HG03097 (cell line): ENCODE measurements around the gene SBF2.
"Not testable (repeated sequence)": the region's sequence is repeated elsewhere in the genome, so short reads cannot be mapped to it uniquely, and the experiment has no call there.

Experiments used
- ATAC-seq: cut with Tn5 transposase; IDR thresholded peaks from one replicate; pipeline ENCODE4 v1.9.1; 2021; ENCODE audit not compliant: unreplicated experiment, low FRiP score

SBF2 gene

DNA sequence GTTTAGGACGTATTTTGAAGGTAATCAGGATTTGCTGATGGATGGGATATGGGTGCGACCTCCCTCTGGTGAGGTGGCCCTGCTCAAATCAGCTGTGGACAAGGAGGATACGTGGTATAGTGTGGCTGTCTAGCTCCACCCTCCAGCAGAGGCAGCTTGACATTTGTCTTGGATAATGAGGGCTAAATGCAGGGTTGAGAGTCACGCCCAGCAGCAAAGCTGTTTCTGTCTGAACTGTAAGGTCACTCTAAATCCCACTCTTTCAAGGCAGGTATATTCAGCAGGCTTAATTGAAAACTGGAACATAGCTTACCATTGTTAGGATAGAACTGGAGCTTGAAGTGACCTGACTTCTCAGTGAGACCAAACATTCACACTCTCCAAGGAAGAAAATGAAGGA lies 531.5 kb downstream of the SBF2 start:
- ATAC-seq = no peak

- no peak for ATAC-seq
Observed at GRCh38 chr11:9761441-9761945, 532.5 kb downstream of the SBF2 start.

DNA sequence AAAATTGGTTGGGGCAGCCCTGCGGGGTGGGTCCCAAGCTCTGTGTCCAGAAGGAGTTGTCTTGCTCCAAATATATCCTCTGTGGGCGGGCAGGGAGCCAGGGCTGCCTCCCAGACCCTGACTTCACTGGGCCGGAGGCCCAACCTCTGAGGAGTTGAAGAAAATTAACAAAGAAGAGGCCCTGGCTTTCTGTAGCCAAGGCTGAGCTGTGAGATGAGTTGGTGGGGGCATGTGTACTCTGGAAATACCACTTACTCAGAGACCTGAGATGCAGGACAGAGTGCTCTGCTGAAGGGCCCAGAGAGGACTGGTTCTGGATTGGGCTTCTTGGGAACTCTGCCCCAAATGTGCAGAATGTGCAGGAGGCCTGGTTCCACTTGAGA lies 533.8 kb downstream of the SBF2 start:
- ATAC-seq = no peak

- ATAC-seq = no peak
Observed at GRCh38 chr11:9759519-9760192, 534.4 kb downstream of the SBF2 start.

DNA sequence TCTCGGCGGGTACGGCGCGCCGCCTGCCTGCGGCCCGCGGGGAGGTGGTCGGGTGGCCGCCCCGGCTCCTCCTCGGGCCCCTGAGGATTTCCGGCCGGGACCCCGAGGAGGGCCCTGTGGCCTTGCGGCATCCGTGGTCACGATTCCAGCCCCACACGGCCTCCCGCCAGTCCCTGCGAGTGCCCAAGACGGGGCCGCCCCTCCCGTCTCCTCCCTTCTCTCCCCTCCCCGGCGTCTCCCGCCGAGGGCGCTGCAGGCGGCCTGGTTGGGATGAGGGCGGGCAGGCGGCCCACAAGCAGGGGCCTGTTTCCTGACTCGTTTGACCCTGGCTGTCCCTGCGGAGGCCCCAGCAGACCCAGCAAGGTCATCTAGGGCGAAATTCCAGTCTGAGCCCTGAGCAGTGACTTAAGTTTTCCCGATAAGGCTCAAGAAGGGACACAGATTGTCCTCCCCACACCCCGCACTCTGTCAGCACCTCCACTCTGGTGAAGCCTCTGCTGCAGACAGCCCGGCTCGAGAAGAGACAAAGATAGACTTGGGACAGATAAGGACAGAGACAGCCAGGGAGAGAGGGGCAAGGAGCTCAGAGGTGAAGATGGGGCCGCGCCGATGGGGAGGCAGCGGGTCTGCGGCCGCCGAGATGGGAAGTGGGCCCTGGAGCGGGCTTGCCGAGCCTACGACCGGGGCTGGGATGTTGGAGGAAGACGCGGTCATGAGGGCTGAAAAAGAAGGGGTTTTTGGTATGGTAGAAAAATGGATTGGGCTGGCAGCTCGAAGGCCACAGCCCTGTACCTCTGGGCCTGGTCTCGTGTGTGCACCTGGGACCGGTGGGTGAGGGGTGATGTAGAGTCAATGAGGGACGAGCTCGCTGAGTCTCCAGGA lies 535.1 kb downstream of the SBF2 start:
- peak; percentile 19 for ATAC-seq

GRCh38 chr11:9757809-9758636 lies 536.0 kb downstream of the SBF2 start:
- peak; percentile 45 for ATAC-seq

- no peak for ATAC-seq
Observed at GRCh38 chr11:9756878-9757277, 537.1 kb downstream of the SBF2 start.

GRCh38 chr11:9756461-9756860 lies 537.6 kb downstream of the SBF2 start:
- ATAC-seq = no peak

GRCh38 chr11:9755561-9756185 lies 538.3 kb downstream of the SBF2 start:
- ATAC-seq = no peak

- ATAC-seq = no peak
Observed at GRCh38 chr11:9754010-9754471, 540.0 kb downstream of the SBF2 start.

DNA sequence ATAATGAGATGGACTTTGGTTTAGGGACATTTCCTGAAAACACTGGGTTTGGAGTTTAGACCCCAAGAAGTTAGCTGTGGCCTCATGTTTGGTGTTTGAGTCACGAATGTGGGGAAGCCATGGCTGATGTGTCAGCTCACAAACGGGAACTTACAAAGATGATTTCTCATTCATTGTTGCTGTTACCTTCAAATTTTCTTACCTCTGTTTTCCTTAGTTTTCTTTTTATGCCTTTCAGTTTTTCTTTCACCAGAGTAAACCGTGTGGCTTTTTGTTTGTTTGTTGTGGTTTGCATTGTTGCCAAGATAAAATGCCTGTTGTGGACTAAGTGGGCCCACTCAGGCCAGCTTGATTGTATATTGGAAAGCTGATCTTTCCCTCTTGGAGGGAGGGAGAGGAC lies 541.0 kb downstream of the SBF2 start:
- no peak for ATAC-seq

DNA sequence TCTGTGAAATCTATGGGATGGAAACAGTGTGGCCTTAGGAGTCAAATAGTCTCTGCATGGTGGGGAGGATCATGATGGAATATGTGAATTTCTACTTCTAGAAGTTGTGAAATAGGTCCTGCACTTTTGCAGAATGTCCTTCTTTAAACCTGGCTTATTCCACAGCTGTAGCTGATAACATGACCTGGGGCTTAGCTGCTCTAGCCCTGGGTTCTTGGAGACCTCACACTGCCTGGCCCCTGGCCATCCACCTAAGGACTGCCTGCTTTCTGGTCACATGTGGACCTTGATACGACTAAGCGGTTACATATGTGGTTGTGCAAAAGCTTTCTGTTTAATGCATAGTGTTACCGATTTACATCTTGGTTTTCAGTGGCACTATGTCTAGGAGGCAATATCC lies 541.9 kb downstream of the SBF2 start:
- ATAC-seq = no peak

DNA sequence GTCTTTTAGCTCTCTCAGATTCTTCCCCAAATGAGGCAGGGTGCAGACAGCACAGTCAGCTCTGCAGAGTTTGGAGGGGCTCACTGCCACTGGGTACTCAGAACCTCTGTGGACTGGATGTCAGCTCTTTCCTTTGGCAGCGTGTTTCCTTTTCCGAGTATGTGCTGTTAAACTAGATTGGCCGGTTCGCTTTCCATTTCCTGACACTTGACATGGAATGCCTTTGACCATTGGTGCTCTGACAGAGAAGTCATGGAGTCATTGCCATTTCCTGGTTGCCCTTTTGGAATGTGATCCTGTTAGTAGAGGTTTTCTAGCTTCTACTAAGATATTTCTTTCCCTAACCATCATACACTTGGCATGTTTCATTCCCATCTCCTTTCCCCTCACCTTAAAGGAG lies 543.5 kb downstream of the SBF2 start:
- no peak for ATAC-seq

GRCh38 chr11:9748361-9748970 lies 545.6 kb downstream of the SBF2 start:
- peak; percentile 57 for ATAC-seq

- no peak for ATAC-seq
Observed at GRCh38 chr11:9747828-9748227, 546.2 kb downstream of the SBF2 start.

DNA sequence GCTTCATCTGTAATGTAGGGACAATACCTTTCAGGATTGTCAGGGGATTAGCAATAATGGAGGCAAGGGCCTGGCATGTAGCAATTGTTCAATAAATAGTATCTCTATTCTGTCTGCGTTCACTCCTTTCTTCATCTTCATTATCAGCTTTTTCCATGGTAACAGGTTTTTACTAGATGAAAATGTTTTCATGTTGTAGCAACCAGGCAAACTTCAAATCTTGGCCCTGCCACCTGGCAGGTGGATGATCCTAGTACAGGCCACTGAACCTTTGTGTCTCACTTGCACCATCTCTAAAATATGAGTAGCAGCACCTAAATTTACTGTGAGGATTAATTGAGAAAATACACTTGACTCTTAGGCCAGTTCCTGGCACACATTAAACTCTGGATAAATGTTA lies 546.8 kb downstream of the SBF2 start:
- ATAC-seq = no peak

GRCh38 chr11:9745411-9746211 lies 548.4 kb downstream of the SBF2 start:
- ATAC-seq = no peak

DNA sequence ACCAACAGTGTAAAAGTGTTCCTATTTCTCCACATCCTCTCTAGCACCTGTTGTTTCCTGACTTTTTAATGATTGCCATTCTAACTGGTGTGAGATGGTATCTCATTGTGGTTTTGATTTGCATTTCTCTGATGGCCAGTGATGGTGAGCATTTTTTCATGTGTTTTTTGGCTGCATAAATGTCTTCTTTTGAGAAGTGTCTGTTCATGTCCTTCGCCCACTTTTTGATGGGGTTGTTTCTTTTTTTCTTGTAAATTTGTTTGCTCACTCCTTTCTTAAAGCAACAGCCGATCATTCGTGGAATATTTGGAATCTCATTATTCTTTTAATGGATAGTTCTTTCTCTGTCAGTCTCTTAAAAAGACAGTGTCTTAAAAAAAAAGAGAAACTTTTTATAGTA lies 550.5 kb downstream of the SBF2 start:
- not testable (repeated sequence) for ATAC-seq

GRCh38 chr11:9741260-9741659 lies 552.8 kb downstream of the SBF2 start:
- ATAC-seq = no peak
